Liver (tissue), 3 donors: Measurements from ENCODE around the gene GRIK2.

Experiments
- CTCF ChIP-seq: fragments of 150-350 bp; IDR thresholded peaks from 2 replicates; pipeline ENCODE4 v1.5.1; 2017; ENCODE audit warnings: improper control_type of control experiment, low read depth, low read length; ENCODE audit not compliant: missing input control
- EGR1 ChIP-seq, 2 donors: IDR thresholded peaks; 2 replicates each; pipeline ENCODE4 v1.6.1; 2016 to 2018; ENCODE audit warnings: antibody characterized with exemption in 2 of 2, low read depth in 2 of 2
- FOXA1 ChIP-seq: IDR thresholded peaks from 2 replicates; pipeline ENCODE4 v1.6.1; 2016; ENCODE audit warnings: antibody characterized with exemption
- GABPA ChIP-seq, 2 donors: IDR thresholded peaks in 1 of 2; conservative IDR thresholded peaks in 1 of 2; 2 replicates each; pipeline ENCODE4 v1.6.1; 2016; ENCODE audit warnings: antibody characterized with exemption in 2 of 2, mild to moderate bottlenecking in 1 of 2, moderate library complexity in 1 of 2
- HNF4G ChIP-seq: IDR thresholded peaks from 2 replicates; pipeline ENCODE4 v1.6.1; 2016; ENCODE audit warnings: antibody characterized with exemption
- JUND ChIP-seq, 2 donors: IDR thresholded peaks; 2 replicates each; pipeline ENCODE4 v1.6.1; 2016; ENCODE audit warnings: antibody characterized with exemption in 2 of 2
- RAD21 ChIP-seq, 2 donors: IDR thresholded peaks; 2 replicates each; pipeline ENCODE4 v1.6.1; 2016; ENCODE audit warnings: antibody characterized with exemption in 2 of 2, mild to moderate bottlenecking in 2 of 2
- REST ChIP-seq: IDR thresholded peaks from 2 replicates; pipeline ENCODE4 v1.6.1; 2016; ENCODE audit warnings: antibody characterized with exemption, mild to moderate bottlenecking
- SP1 ChIP-seq: IDR thresholded peaks from 2 replicates; pipeline ENCODE4 v1.6.1; 2018; ENCODE audit warnings: antibody characterized with exemption, mild to moderate bottlenecking
- TAF1 ChIP-seq: conservative IDR thresholded peaks from 2 replicates; pipeline ENCODE4 v1.6.1; 2016; ENCODE audit warnings: antibody characterized with exemption, mild to moderate bottlenecking
- YY1 ChIP-seq: IDR thresholded peaks from 2 replicates; pipeline ENCODE4 v1.6.1; 2016; ENCODE audit warnings: antibody characterized with exemption, mild to moderate bottlenecking
- ZBTB33 ChIP-seq: IDR thresholded peaks from 2 replicates; pipeline ENCODE4 v1.6.1; 2016; ENCODE audit warnings: antibody characterized with exemption
- donor health status: healthy.
- donor health status: healthy.

GRCh38 chr6:102068349-102068929 lies 674.9 kb downstream of the GRIK2 start:
- TF ChIP-seq TAF1 (no peak), CTCF (no peak), ZBTB33 (no peak), EGR1 (IDR thresholded peaks at IDR 0.05; ENCODE audit: low read depth in 2 of 2) (no peak), FOXA1 (no peak), REST (no peak), YY1 (no peak), HNF4G (no peak), RAD21 (IDR thresholded peaks at IDR 0.05) (no peak), JUND (IDR thresholded peaks at IDR 0.05) (no peak), GABPA (IDR thresholded peaks at IDR 0.05 in 1 of 2, conservative IDR thresholded peaks at IDR 0.05 in 1 of 2) (no peak), SP1 (no peak)
